HUES48 (cell line): ENCODE data around the gene LRRC8A.

Source experiments
- H3K27ac ChIP-seq: one replicate; pipeline ENCODE4 v1.7.0; 2013; ENCODE audit warnings: low read depth, low read length, inconsistent platforms
- H3K27me3 ChIP-seq: 2 replicates; pipeline ENCODE4 v1.6.1; 2013; ENCODE audit warnings: mild to moderate bottlenecking, low read length; ENCODE audit not compliant: control insufficient read depth, insufficient read depth
- H3K36me3 ChIP-seq: 2 replicates; pipeline ENCODE4 v1.6.1; 2013; ENCODE audit warnings: low read length; ENCODE audit not compliant: control insufficient read depth, insufficient read depth
- H3K4me1 ChIP-seq: 2 replicates; pipeline ENCODE4 v1.6.1; 2013; ENCODE audit warnings: mild to moderate bottlenecking, low read length; ENCODE audit not compliant: control insufficient read depth, insufficient read depth
- H3K4me3 ChIP-seq: 2 replicates; pipeline ENCODE4 v1.5.1; 2013; ENCODE audit warnings: mild to moderate bottlenecking, low read depth, low read length
- H3K9ac ChIP-seq: 2 replicates; pipeline ENCODE4 v1.6.1; 2013; ENCODE audit warnings: mild to moderate bottlenecking, low read depth, low read length, moderate library complexity
- H3K9me3 ChIP-seq: 2 replicates; pipeline ENCODE4 v1.6.1; 2013; ENCODE audit warnings: low read length; ENCODE audit not compliant: control insufficient read depth, insufficient read depth

The LRRC8A gene

GRCh38 chr9:128891321-128892220 is 9.6 kb downstream of the LRRC8A start:
- no peak overlapping the region for H3K9ac ChIP-seq
- no peak overlapping the region for H3K4me3 ChIP-seq
- H3K27me3 ChIP-seq = no peaks in the 10 kb centered on the region
- no peaks in the 10 kb centered on the region for H3K9me3 ChIP-seq
- H3K36me3 ChIP-seq = peaks cover 73% of the 10 kb centered on the region
- no peak overlapping the region for H3K27ac ChIP-seq
- peaks cover 22% of the 10 kb centered on the region for H3K4me1 ChIP-seq

GRCh38 chr9:128892221-128892921 is 10.4 kb downstream of the LRRC8A start:
- H3K9me3 ChIP-seq = no peaks in the 10 kb centered on the region
- no peak overlapping the region for H3K4me3 ChIP-seq
- no peaks in the 10 kb centered on the region for H3K27me3 ChIP-seq
- peaks cover 73% of the 10 kb centered on the region for H3K36me3 ChIP-seq
- H3K27ac ChIP-seq = no peak overlapping the region
- no peak overlapping the region for H3K9ac ChIP-seq
- H3K4me1 ChIP-seq = peaks cover 22% of the 10 kb centered on the region

- Histone ChIP-seq H3K4me3 (no peak overlapping the region), H3K27ac (no peak overlapping the region), H3K9ac (no peak overlapping the region), H3K27me3 (no peaks in the 10 kb centered on the region), H3K4me1 (peaks cover 19% of the 10 kb centered on the region), H3K9me3 (no peaks in the 10 kb centered on the region), H3K36me3 (peaks cover 80% of the 10 kb centered on the region)
Measured at GRCh38 chr9:128893354-128893753, 11.4 kb downstream of the LRRC8A start.

- no peaks in the 10 kb centered on the region for H3K27me3 ChIP-seq
- peaks cover 12% of the 10 kb centered on the region for H3K4me1 ChIP-seq
- H3K9ac ChIP-seq = no peak overlapping the region
- no peaks in the 10 kb centered on the region for H3K9me3 ChIP-seq
- H3K27ac ChIP-seq = no peak overlapping the region
- no peak overlapping the region for H3K4me3 ChIP-seq
- peaks cover 87% of the 10 kb centered on the region for H3K36me3 ChIP-seq
Measured at GRCh38 chr9:128894764-128895163, 12.8 kb downstream of the LRRC8A start.

GRCh38 chr9:128895556-128895955 is 13.6 kb downstream of the LRRC8A start:
- Histone ChIP-seq H3K27me3 (no peaks in the 10 kb centered on the region), H3K4me1 (peaks cover 12% of the 10 kb centered on the region), H3K27ac (peak overlapping the region; percentile 42), H3K9ac (no peak overlapping the region), H3K4me3 (no peak overlapping the region), H3K9me3 (no peaks in the 10 kb centered on the region), H3K36me3 (peaks cover 81% of the 10 kb centered on the region)

GRCh38 chr9:128898382-128898781 is 16.4 kb downstream of the LRRC8A start:
- Histone ChIP-seq H3K27ac (no peak overlapping the region), H3K9ac (no peak overlapping the region), H3K36me3 (peaks cover 66% of the 10 kb centered on the region), H3K27me3 (no peaks in the 10 kb centered on the region), H3K9me3 (no peaks in the 10 kb centered on the region), H3K4me1 (peaks cover 12% of the 10 kb centered on the region), H3K4me3 (no peak overlapping the region)

- no peaks in the 10 kb centered on the region for H3K27me3 ChIP-seq
- no peak overlapping the region for H3K9ac ChIP-seq
- peaks cover 12% of the 10 kb centered on the region for H3K4me1 ChIP-seq
- no peak overlapping the region for H3K4me3 ChIP-seq
- no peaks in the 10 kb centered on the region for H3K9me3 ChIP-seq
- H3K27ac ChIP-seq = no peak overlapping the region
- peaks cover 60% of the 10 kb centered on the region for H3K36me3 ChIP-seq
Measured at GRCh38 chr9:128898845-128899565, 17.1 kb downstream of the LRRC8A start.

GRCh38 chr9:128899566-128900322 is 17.8 kb downstream of the LRRC8A start:
- no peaks in the 10 kb centered on the region for H3K27me3 ChIP-seq
- no peaks in the 10 kb centered on the region for H3K9me3 ChIP-seq
- H3K4me1 ChIP-seq = peaks cover 12% of the 10 kb centered on the region
- peaks cover 59% of the 10 kb centered on the region for H3K36me3 ChIP-seq
- H3K27ac ChIP-seq = no peak overlapping the region
- no peak overlapping the region for H3K9ac ChIP-seq
- H3K4me3 ChIP-seq = no peak overlapping the region

- no peaks in the 10 kb centered on the region for H3K4me1 ChIP-seq
- H3K36me3 ChIP-seq = peaks cover 42% of the 10 kb centered on the region
- H3K27me3 ChIP-seq = no peaks in the 10 kb centered on the region
- H3K4me3 ChIP-seq = no peak overlapping the region
- H3K9ac ChIP-seq = no peak overlapping the region
- no peaks in the 10 kb centered on the region for H3K9me3 ChIP-seq
- no peak overlapping the region for H3K27ac ChIP-seq
Measured at GRCh38 chr9:128901379-128901778, 19.4 kb downstream of the LRRC8A start.

GRCh38 chr9:128901822-128902221 is 19.9 kb downstream of the LRRC8A start:
- peaks cover 42% of the 10 kb centered on the region for H3K36me3 ChIP-seq
- no peaks in the 10 kb centered on the region for H3K9me3 ChIP-seq
- H3K27ac ChIP-seq = no peak overlapping the region
- H3K4me1 ChIP-seq = no peaks in the 10 kb centered on the region
- no peak overlapping the region for H3K4me3 ChIP-seq
- H3K27me3 ChIP-seq = no peaks in the 10 kb centered on the region
- no peak overlapping the region for H3K9ac ChIP-seq
